Skin of body (tissue), 2 donors: ENCODE results near the gene PIK3R4. TPM values are rescaled to one million over a fixed set of nuclear protein-coding genes. Genes with fewer than 3 reads are reported as not detected.

Experiments used
- DNase-seq: peaks from one replicate; lab custom pipeline; 2025; lab: John Stamatoyannopoulos, UW
- total RNA-seq: library from RNA; depleted of rRNA; stranded (reverse); fragments of >200 nt; gene quantifications from one replicate; pipeline ENCODE4 v1.2.3, GENCODE V29; 2014

PIK3R4 gene
- total RNA-seq, result 30.2 TPM

DNA sequence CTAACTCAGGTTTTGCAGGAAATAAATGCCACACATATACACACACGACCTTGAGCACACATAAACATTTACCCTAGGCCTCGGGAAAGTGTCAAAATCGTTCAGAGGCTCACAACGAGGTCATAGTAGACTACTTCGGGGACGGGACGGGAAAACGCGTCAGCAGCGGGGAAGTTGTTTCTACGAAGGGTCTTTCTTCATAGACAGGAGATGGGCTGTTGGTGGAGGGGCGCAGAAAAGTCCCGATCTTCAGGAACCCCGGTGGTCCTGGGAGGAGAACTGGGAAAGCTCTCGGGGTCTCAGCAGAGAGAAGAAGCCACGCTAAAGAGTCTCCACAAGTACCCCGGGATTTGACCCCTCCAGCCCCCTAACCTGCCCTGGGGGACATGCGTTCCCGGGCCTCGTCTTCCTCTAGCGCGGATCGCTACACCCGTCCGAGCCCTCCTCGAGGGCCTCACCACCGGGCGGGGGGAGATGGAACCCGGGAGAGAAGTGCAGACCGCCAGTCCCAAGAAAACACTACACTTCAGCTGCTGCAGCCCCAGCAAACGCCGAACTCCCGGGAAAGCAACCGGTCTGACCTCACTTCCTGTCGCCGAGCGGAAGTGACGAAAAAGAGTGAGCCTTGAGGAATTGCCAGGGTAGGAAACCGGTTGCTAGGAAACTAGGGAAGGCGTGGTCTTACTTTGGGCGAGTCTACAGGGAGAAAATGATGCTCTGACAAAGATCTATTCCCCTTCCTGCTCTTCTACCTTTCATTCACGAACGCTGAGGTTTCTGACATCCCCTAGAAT is at the start of gene PIK3R4:
PIK3R4 (minus strand) TSS at position 584 of the 794 bp plus-strand sequence. CDS start 1,611 bp downstream, outside the sequence.
- peak; percentile 99 for DNase-seq

DNA sequence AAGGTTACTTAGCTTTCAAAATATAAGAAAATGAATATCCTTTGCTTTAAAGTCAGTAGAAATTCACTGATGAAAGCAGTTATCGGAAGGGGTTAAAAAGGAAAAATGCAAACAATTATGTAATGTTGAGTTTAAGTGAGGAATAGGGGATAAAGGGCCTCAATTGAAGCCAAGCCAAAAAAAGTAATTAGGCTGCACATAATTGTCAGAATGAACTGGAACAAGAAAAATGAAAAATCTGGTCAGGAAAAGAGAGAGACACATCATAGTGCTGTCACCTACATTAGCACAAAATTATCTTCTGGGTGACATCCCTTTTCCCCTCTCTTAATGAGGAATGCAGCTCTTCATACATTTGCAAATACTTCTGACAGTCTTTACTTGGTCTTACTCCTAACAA is 48.8 kb upstream of the PIK3R4 start:
- DNase-seq, result no peak

- no peak for DNase-seq
Observed at GRCh38 chr3:130792246-130792645, 45.6 kb upstream of the PIK3R4 start.

- no peak for DNase-seq
Observed at GRCh38 chr3:130789782-130790322, 43.2 kb upstream of the PIK3R4 start.

GRCh38 chr3:130787422-130788068 is 40.9 kb upstream of the PIK3R4 start:
- DNase-seq, result no peak

DNA sequence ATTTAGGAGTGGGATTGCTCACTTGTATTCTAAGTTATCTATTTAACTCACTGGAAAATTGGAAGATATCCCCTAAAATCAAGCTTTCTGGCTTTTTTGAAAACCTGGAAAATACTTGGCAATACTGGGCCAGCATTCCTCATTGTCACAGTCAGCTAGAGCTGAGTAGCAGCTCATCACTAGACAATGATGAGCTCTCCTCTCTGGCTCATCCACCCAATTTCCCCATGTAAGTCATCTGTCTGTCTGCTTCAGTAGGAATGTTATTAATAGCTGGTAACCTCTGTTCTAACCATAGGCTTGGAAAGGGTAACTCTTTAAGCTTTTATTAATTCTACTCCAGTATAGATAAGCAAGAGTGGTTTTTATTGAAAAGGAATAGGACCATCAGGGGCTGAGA is 39.7 kb upstream of the PIK3R4 start:
- DNase-seq, result no peak

DNA sequence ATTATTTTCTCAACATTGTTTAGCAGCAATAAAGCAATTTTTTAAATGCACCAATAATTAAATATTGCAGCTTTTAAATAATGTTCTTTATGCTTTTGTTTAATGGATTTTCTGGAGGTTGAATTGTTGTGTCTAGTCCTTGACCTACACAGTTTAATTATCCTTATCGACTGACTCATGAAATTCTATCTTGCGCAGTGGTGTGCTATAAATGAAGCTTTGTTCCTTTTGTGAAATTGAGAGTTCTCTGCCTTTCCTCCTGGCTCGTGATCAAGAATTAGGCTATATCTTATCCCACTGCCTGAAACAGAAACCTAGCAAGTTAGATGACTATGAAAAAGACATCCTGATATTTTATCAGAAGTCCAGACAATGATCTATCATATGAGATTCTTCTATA is 37.0 kb upstream of the PIK3R4 start:
- DNase-seq, result no peak

DNA sequence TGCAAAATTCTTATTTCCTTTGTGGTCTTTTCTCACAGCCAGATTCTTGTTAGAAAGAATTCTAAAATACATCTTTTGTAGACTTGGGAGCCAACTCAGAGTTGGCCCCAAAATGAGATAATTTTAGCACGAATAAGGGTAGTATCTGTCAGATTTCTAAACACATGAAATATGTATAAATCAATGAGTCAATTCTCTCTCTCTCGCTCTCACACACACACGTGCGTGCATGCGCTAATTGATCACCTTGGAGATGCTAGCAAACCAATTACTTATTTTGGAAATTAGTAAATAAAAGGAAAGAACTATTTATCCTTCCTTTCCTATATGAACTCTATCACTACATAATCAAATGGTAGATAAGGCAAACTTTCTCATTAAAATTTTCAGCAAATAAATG is 32.9 kb upstream of the PIK3R4 start:
- DNase-seq, result no peak

- DNase-seq, result no peak
Observed at GRCh38 chr3:130779031-130779430, 32.4 kb upstream of the PIK3R4 start.

DNA sequence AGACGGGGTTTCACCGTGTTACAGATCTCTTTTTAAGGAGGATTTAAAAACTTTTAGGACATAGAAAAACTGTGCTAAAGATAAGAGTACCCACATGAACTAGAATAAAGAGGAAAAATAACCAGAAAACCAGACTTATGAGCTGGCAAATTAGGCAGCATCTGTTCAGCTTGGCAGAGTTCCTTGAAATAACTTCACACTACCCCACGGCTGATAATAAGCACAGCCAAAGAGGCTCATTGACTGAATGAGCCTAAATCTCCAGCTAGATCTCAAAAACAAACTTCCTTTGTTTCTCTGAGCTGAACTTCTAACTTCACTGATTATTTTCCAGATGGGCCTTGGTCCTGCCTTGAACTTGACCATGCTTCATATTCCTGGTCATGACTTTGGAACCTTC is 26.7 kb upstream of the PIK3R4 start:
- DNase-seq, result no peak

GRCh38 chr3:130772129-130772528 is 25.5 kb upstream of the PIK3R4 start:
- DNase-seq, result no peak

DNA sequence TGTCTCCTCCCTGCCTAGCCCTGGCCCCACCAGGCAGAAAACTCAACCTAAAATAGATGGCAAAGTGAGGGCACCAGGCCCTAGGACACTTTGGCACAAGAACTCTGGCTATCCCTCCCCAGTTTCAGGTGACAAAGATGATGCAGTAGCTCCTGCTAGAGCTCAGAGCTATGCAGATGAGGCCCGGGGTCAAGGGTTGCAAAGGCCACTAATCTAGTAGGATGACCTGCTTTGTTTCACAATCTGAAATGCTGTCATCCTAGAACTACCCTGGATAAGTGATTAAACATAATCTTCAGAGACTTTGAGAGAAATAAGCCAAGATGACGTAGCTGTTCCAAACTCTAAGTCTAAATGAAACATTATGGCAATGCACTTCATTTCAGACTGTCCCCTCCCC is 24.0 kb upstream of the PIK3R4 start:
- no peak for DNase-seq

DNA sequence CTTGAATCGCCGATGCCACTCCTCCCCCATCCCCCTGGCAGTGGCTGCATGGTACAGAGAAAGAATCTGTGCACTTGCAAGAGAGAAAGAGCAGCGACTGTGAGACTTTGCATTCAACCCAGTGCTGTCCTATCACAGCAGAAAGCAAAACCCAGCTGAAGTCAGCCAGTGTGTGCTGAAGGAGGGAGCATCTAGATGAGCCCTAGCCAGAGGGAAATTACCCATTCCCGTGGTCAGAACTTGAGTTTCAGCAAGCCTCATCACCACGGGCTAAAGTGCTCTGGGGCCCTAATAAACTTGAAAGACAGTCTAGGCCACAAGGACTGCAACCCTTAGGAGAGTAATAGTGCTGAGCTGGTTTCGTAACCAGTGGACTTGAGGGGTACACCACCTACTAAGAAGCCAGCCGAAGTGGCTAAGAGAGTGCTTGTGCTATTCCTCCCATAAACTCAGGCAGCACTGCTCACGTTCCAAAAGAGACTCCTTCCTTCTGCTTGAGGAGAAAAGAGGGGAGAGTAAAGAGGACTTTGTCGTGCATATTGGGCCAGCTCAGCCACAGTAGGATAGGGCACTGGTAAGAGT is 15.2 kb upstream of the PIK3R4 start:
- no peak for DNase-seq

GRCh38 chr3:130760922-130761321 is 14.3 kb upstream of the PIK3R4 start:
- no peak for DNase-seq

DNA sequence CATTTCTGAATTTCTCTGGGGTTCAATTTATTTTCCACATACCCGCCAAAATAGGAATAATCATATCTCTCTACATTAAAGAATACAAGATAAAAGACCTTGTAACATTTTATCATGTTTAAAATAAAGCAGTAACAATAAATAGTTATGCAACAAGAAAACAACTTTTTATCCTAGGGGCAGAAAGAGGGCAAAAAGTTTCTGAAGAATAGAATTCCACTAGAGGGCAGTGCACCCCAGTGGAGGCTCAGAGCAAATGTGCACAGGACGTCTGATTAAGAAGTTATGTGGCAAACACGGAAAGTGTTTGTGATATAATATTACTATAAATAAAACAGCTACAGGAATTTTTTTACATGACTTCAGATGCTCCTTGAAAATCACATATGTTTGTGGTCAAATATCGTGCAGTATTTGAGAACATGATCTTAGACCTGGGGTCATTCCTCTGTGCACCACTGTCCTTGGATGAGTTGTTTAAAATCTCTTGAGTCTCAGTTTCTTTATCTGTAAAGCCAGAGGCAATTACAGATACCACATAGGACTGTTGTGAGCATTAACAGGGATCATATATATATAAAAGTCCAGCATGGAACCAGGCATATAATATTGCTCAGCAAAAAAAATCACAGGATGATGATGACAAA is 13.2 kb upstream of the PIK3R4 start:
- peak; percentile 50 for DNase-seq

- no peak for DNase-seq
Observed at GRCh38 chr3:130758624-130759369, 12.2 kb upstream of the PIK3R4 start.

DNA sequence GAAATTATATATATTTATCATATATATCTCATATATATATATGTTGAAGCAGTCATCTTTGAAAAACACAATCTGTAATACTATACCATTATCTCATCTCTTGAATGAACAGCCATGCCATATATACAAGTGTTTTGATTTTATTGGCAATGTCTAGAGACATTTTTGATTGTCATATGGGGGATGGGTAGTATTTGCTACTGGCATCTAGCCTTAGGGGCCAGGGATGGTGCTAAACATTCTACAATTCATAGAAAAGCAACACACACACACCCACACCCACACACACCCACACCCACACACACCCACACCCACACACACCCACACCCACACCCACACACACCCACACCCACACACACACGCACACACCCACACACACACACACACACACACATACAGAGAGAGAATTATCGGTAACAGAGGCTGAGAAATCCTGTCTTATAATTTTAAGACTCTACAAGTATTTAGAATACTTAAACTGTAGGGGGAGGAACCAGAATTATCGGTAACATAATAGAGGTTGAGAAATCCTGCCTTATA is 11.1 kb upstream of the PIK3R4 start:
- no peak for DNase-seq

DNA sequence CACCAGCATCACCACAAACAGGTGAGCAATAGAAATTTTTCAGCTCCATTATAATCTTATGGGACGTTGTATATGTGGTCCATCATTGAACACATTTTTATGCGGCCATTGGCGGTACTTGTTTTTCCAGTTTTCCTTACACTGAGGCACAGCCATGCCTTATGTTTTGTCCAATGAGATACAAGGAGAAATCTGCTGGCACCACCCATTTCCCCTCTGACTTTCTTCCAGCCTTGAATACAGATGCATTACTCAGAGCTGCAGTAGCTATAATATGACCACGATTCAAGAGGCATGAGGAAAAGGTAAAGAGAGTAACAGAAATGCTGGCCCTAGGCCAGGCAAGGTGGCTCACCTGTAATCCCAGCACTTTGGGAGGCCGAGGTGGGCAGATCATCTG is 9.0 kb upstream of the PIK3R4 start:
- DNase-seq, result no peak

- peak; percentile 60 for DNase-seq
Observed at GRCh38 chr3:130748981-130749380, 2.4 kb upstream of the PIK3R4 start.

GRCh38 chr3:130748467-130748861 is 1.8 kb upstream of the PIK3R4 start:
- DNase-seq, result peak; percentile 63

DNA sequence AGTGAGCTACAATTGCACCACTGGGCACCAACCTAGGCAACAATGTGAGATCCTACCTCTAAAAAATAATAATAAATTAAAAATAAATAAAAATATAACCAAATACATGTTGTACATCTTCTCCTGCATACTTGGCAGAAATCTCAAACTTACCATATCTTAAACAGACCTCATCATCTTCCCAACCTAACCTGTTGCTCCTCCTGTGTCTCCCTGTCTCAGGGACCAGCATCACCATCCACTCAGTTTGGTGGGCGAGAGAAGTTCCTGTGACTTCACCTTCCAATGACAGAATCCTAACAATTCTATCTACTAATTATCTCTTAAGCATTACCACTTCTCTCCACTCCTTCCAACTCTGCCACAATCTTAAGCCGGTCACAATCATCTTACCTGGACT is 3.3 kb downstream of the PIK3R4 start:
- DNase-seq, result no peak
